Choroid plexus epithelial cell (primary cell): ENCODE measurements around the gene SUV39H1.
"Not testable (repeated sequence)": the region's sequence is repeated elsewhere in the genome, so short reads cannot be mapped to it uniquely, and the experiment has no call there.

Experiments
- DNase-seq: peaks from one replicate; pipeline ENCODE4 v3.0.0-alpha.2; 2010; ENCODE audit warnings: low read depth
- H3K4me3 ChIP-seq: 2 replicates; pipeline ENCODE4 v1.5.1; 2011; ENCODE audit warnings: low read depth, mild to moderate bottlenecking, control low read depth, low read length, moderate library complexity
- CTCF ChIP-seq: conservative IDR thresholded peaks from 2 replicates; pipeline ENCODE4 v1.5.1; 2011; ENCODE audit warnings: low read depth, mild to moderate bottlenecking, control low read depth, inconsistent platforms, low read length, moderate library complexity

The SUV39H1 gene

GRCh38 chrX:48681539-48682183 is 14.9 kb upstream of the SUV39H1 start:
- no peak overlapping the region for H3K4me3 ChIP-seq
- TF ChIP-seq CTCF: no peak
- no peak for DNase-seq

DNA sequence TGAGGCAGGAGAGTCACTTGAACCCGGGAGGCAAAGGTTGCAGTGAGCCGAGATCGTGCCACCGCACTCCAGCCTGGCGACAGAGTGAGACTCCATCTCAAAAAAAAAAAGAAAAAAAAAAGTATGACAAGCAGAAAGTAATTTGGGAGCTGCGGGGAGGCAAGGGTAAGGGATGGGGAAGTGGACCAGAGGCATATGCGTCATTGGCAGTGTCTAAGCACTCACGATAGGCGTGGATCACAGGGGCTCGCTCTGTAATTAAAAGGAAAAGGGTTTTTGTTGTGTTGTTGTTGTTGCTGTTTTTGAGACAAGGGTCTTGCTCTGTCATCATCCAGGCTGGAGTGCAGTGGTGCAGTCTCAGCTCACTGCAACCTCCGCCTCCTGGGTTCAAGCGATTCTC is 13.7 kb upstream of the SUV39H1 start:
- DNase-seq, H3K4me3 ChIP-seq: not testable (repeated sequence)

DNA sequence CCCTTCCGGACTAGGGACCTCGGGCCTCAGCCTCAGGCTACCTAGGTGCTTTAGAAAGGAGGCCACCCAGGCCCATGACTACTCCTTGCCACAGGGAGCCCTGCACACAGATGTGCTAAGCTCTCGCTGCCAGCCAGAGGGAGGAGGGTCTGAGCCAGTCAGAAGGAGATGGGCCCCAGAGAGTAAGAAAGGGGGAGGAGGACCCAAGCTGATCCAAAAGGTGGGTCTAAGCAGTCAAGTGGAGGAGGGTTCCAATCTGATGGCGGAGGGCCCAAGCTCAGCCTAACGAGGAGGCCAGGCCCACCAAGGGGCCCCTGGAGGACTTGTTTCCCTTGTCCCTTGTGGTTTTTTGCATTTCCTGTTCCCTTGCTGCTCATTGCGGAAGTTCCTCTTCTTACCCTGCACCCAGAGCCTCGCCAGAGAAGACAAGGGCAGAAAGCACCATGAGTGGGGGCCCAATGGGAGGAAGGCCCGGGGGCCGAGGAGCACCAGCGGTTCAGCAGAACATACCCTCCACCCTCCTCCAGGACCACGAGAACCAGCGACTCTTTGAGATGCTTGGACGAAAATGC is 13.0 kb upstream of the SUV39H1 start, which contains the start of gene WAS:
Gene WAS, plus strand, starts transcription at position 389 of the 572 bp plus-strand sequence. Its CDS starts 55 bp downstream, at position 444.
- DNase-seq: no peak
- H3K4me3 ChIP-seq: no peak within 1 kb of the TSS
- TF ChIP-seq CTCF: no peak

DNA sequence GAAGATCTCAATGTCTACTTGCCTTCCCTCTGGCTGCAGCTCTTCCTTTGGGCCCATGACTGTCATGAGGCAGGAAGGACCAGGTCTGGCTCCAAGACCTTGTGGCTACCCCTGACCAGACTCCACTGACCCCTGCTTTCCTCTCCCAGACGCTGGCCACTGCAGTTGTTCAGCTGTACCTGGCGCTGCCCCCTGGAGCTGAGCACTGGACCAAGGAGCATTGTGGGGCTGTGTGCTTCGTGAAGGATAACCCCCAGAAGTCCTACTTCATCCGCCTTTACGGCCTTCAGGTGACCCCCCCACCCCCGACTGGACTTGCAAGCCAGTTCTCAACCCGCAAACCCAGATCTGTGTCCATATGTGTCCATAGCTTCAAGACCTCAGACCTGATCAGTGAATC is 12.4 kb upstream of the SUV39H1 start:
- no peak overlapping the region for H3K4me3 ChIP-seq
- DNase-seq: no peak
- no peak for TF ChIP-seq CTCF

- no peak for DNase-seq
- TF ChIP-seq CTCF: no peak
- H3K4me3 ChIP-seq: no peak overlapping the region
These were observed 11.1 kb upstream of the SUV39H1 start for GRCh38 chrX:48685416-48685815.

DNA sequence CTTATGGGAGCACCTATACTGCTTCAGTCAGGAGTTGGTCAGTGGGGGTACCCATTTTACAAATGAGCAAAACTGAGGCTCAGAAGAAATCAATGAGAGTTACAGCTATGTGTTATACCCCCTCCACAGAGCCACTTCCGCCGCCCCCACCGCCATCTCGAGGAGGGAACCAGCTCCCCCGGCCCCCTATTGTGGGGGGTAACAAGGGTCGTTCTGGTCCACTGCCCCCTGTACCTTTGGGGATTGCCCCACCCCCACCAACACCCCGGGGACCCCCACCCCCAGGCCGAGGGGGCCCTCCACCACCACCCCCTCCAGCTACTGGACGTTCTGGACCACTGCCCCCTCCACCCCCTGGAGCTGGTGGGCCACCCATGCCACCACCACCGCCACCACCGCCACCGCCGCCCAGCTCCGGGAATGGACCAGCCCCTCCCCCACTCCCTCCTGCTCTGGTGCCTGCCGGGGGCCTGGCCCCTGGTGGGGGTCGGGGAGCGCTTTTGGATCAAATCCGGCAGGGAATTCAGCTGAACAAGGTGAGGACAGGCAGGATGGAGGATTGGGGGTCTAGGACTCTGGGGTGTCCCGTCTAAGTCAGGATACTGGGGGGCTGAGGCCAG is 7.9 kb upstream of the SUV39H1 start:
- DNase-seq: no peak
- no peak for TF ChIP-seq CTCF
- no peak overlapping the region for H3K4me3 ChIP-seq

DNA sequence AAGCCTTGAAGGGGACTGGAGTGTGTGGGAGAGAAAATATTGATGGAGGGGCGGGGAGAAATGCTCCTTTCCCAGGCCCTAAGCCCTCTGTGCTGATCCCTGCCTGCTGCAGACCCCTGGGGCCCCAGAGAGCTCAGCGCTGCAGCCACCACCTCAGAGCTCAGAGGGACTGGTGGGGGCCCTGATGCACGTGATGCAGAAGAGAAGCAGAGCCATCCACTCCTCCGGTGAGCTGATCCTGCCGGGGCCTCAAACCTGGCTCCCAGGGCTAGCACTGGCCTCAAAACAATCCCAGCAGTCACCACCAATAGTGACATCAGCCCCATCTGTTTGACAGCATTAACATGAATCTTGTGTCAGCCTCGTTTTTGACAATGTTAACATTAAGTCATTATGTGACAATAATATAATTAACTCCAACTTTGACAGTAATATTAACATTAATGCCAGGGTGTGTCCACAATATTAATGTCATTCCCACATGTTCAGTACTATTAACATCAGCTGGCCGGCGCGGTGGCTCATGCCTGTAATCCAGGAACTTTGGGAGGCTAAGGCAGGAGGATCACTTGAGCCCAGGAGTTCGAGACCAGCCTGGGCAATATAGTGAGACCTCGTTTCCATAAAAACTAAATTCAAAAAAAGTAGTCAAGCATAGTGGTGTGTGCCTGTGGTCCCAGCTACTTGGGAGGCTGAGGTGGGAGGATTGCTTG is 7.2 kb upstream of the SUV39H1 start:
- H3K4me3 ChIP-seq: no peak overlapping the region
- TF ChIP-seq CTCF: no peak

GRCh38 chrX:48691746-48692145 is 4.8 kb upstream of the SUV39H1 start:
- H3K4me3 ChIP-seq, DNase-seq: not testable (repeated sequence)

More for the DNA sequence above, 7.2 kb upstream of the SUV39H1 start:
- no peak for DNase-seq
